Measurements from ENCODE around the gene FAM98A.

GRCh38 chr2:33628031-33628827 lies 29.1 kb upstream of the FAM98A start:
- TF ChIP-seq POLR2A (IDR thresholded peaks at IDR 0.05), result no peak
- no peak for TF ChIP-seq CTCF (IDR thresholded peaks at IDR 0.05)
